GM18520 (cell line): ENCODE data around the gene ELMOD1.

ENCODE experiments used
- ATAC-seq: cut with Tn5 transposase; IDR thresholded peaks from one replicate; pipeline ENCODE4 v1.9.1; 2021; ENCODE audit not compliant: unreplicated experiment

The ELMOD1 gene

DNA sequence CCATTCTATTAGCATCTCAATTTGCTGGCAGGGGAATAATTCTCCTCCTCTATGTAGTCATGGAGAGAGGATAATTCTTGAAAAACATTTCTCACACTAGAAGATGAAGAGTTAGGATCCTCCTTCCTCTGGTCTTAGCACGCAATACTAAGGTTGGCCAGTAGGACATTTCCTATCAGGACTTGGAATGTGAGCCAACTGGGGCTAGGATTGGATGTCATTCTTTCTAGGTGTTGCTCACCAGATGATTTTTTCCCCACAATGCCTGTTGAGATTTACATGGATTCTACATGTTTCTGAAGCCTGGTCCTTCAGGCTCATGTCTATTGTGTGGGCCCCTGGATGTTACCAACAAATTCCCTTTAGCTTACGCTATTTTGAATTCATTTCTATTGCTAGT is 92.9 kb downstream of the ELMOD1 start:
- no peak for ATAC-seq

GRCh38 chr11:107688322-107688918 is 97.5 kb downstream of the ELMOD1 start:
- no peak for ATAC-seq

- ATAC-seq, result no peak
Measured at GRCh38 chr11:107689317-107690202, 98.6 kb downstream of the ELMOD1 start.

DNA sequence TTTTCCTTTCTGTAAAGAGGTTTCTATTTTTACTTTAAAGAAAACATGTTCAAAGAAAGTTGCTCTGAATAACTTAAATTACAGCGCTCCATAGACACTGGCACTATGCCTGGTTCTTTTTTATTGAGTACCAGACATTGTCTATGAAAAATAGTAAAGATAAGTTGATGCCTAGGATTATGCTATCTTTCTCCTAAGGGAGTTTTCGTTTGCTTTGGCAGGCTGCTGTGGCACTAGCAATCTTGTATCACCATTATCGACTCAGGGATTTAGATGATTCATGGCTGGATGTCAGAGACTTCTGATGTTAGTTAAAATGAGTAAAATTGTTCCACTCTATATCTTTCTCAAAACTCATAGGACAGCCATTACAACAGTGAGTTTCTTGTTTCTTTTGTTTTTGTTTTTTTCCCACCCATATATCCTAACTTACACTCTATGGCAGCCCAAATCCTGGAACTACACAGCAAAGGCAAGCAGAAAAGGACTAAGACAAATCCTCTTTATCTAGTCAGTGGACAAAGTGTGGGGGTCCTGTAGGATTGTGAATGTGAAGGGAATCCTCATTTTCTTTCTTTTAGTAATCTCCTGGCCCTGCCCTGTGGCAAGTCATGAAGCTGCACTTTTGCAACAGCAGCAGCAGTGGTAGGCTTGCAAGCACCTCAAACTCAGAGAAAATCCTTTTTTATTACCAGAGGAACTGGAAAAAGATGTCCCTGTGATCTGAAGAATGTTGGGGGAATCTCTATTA is 100.2 kb downstream of the ELMOD1 start:
- ATAC-seq, result no peak

DNA sequence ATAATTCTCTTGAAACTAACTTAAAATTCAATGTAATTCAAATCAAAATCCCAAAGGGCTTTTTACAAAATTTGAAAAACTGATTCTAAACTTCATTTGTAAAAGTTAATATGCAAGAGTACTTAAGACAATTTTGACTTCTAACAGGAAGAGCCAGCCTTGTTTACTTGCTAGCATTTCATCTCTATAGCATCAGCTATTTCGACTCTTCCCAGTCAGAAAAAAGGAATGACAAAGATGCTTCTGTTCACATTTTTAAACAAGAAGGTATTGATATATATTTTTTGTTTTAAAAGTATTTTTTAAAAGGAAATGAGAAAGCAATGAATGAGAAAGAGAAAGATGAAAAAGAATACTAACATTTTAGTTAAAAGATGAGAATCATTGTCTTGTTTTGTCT is 104.5 kb downstream of the ELMOD1 start:
- ATAC-seq, result no peak

- no peak for ATAC-seq
Measured at GRCh38 chr11:107696140-107696539, 105.2 kb downstream of the ELMOD1 start.

- ATAC-seq, result no peak
Measured at GRCh38 chr11:107697291-107697690, 106.3 kb downstream of the ELMOD1 start.

GRCh38 chr11:107699371-107700285 is 108.7 kb downstream of the ELMOD1 start:
- ATAC-seq, result no peak

DNA sequence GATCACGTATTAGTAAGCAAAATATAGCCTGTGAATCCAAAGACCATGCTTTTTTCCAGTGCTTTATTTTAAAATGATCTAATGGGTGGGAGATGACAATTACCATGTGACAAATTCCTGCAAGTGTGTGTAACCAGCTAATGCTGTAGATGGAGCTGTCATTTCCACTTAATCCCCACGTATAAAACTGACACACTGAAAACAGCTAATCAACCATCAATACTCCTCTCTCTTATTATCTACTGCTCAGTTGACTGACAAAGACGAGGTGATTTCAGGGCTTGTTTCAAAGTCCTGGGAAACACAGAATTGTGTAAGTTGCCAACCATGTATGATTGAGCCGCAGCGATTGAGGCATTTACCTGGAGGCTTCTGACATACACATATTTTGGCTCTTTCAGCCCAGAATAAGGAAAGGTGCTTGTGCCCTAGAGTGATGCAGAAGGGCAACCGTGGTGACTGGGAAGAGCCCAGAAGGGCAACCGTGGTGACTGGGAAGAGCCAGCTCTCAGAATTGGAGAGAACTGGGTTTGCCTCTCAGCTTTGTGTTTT is 111.2 kb downstream of the ELMOD1 start:
- ATAC-seq, result no peak

- no peak for ATAC-seq
Measured at GRCh38 chr11:107702723-107703122, 111.8 kb downstream of the ELMOD1 start.

DNA sequence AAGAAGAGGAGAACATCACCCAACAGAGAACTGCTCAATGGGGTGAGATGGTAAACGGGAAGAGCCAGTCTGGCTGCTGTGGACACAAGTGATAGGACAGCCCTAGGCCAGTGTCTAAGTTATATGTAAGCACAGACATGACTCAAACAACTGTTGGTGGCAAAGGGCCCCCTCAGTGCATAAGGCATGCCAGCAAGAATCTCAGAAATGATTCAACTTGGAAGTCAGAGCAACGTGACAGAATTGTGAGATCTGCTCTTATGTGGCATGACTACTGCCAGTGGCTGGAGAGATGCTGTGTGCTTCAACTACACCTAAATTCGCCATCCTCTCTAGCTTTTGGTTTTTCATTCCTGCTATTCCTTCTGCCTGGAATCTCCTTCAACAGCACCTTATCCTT is 113.5 kb downstream of the ELMOD1 start:
- ATAC-seq, result no peak

DNA sequence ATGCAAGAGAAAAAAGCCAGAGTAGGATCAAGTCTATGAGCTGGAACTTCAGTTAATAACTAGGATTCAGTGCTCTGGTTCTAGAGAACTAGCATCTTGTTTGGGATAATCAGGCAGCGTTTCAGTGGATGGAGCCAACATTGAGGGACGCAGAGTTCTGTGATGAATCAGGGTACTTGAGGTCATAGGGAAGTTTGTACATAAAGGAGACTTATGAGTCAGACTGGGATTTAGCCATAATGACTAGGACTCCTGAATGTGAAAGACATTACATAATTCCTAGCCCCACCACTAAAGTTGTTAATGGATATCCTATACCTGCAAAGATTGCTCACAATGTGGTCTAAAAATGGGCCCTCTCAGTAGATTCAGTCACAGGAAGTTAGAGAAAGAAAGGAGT is 114.1 kb downstream of the ELMOD1 start:
- ATAC-seq, result no peak

GRCh38 chr11:107706531-107706930 is 115.6 kb downstream of the ELMOD1 start:
- ATAC-seq, result no peak

- no peak for ATAC-seq
Measured at GRCh38 chr11:107707215-107707671, 116.3 kb downstream of the ELMOD1 start.

DNA sequence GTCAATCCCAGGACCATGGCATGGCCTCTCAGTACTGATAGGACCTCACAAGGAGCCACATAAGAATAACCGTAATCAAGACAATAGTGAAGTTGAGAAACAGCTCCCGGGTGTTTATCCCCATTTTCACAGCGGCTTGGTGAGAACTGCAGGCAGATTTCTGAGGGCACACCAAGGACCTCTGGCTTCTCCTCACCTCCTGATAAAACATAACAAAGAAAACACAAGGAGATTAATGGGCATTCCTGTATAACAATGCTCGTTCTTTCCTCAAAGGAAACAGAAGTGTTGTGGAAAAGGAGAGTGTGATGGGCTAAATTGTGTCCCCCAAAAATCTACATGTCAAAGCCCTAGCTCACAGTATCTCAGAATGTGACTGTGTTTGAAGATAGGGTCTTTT is 116.9 kb downstream of the ELMOD1 start:
- no peak for ATAC-seq

- ATAC-seq, result no peak
Measured at GRCh38 chr11:107708792-107709191, 117.8 kb downstream of the ELMOD1 start.

- ATAC-seq, result no peak
Measured at GRCh38 chr11:107710301-107710700, 119.4 kb downstream of the ELMOD1 start.

- no peak for ATAC-seq
Measured at GRCh38 chr11:107711861-107712755, 121.2 kb downstream of the ELMOD1 start, which contains the start of gene SLN. Gene SLN (minus strand): TSS chr11:107712056.

GRCh38 chr11:107713009-107713408 is 122.1 kb downstream of the ELMOD1 start:
- ATAC-seq, result no peak
